ENCODE measurements around the gene PSPH.

GRCh38 chr7:56086761-56087160 lies 35.5 kb upstream of the PSPH start:
- TF ChIP-seq, protein P1, sequence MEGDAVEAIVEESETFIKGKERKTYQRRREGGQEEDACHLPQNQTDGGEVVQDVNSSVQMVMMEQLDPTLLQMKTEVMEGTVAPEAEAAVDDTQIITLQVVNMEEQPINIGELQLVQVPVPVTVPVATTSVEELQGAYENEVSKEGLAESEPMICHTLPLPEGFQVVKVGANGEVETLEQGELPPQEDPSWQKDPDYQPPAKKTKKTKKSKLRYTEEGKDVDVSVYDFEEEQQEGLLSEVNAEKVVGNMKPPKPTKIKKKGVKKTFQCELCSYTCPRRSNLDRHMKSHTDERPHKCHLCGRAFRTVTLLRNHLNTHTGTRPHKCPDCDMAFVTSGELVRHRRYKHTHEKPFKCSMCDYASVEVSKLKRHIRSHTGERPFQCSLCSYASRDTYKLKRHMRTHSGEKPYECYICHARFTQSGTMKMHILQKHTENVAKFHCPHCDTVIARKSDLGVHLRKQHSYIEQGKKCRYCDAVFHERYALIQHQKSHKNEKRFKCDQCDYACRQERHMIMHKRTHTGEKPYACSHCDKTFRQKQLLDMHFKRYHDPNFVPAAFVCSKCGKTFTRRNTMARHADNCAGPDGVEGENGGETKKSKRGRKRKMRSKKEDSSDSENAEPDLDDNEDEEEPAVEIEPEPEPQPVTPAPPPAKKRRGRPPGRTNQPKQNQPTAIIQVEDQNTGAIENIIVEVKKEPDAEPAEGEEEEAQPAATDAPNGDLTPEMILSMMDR (IDR thresholded peaks at IDR 0.05; ENCODE audit: low read depth, low read length), result no peak
- TF ChIP-seq, protein P2, sequence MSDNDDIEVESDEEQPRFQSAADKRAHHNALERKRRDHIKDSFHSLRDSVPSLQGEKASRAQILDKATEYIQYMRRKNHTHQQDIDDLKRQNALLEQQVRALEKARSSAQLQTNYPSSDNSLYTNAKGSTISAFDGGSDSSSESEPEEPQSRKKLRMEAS (IDR thresholded peaks at IDR 0.05; ENCODE audit: low read depth, low read length), result no peak
